Measurements from ENCODE around the gene EPG5.
"Not testable (repeated sequence)": the region's sequence is repeated elsewhere in the genome, so short reads cannot be mapped to it uniquely, and the experiment has no call there.

The EPG5 gene, protein sequence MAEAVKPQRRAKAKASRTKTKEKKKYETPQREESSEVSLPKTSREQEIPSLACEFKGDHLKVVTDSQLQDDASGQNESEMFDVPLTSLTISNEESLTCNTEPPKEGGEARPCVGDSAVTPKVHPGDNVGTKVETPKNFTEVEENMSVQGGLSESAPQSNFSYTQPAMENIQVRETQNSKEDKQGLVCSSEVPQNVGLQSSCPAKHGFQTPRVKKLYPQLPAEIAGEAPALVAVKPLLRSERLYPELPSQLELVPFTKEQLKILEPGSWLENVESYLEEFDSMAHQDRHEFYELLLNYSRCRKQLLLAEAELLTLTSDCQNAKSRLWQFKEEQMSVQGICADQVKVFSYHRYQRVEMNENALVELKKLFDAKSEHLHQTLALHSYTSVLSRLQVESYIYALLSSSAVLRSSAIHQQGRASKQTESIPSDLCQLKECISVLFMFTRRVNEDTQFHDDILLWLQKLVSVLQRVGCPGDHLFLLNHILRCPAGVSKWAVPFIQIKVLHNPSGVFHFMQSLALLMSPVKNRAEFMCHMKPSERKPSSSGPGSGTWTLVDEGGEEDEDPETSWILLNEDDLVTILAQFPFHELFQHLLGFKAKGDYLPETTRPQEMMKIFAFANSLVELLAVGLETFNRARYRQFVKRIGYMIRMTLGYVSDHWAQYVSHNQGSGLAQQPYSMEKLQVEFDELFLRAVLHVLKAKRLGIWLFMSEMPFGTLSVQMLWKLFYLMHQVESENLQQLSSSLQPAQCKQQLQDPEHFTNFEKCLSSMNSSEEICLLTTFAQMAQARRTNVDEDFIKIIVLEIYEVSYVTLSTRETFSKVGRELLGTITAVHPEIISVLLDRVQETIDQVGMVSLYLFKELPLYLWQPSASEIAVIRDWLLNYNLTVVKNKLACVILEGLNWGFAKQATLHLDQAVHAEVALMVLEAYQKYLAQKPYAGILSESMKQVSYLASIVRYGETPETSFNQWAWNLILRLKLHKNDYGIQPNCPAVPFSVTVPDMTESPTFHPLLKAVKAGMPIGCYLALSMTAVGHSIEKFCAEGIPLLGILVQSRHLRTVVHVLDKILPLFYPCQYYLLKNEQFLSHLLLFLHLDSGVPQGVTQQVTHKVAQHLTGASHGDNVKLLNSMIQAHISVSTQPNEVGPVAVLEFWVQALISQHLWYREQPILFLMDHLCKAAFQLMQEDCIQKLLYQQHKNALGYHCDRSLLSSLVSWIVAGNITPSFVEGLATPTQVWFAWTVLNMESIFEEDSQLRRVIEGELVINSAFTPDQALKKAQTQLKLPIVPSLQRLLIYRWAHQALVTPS (N-terminal part only)

DNA sequence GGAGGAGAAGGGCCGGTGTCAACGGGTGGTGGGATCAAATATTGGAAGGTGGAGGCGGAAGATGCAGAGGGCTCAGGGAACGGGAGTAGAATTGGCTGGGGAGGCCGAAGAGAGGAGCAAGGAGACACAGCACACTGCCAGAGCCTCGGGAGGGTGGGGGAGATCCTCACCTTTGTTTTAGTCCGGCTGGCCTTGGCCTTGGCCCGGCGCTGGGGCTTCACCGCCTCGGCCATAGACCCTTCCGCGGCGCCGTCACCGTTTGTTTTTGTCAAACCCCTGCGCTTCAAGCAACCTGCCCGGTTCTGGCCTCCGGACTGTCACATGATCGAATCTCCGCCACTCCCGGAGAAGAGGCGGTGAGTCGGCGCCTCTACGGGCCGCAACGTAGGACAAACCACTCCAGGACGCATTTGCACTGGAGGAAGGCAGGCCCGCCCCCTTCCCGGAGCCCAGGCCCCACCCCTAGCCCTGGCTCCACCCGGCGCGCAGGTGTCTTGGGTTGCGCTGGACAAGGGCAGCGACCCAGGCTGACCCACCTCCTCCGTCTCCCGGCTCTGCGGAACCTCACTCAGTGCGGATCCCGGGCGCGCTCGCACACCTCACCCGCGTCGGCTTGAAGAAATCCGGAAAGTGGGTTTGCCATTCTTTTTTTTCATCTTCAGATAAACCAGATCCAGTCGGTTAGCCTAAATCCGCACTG lies at the start of gene EPG5:
Gene EPG5 (minus strand): TSS at position 323 of the 700 bp plus-strand sequence. CDS start 90 bp downstream, at position 233.
- peak; percentile 93 for DNase-seq

DNA sequence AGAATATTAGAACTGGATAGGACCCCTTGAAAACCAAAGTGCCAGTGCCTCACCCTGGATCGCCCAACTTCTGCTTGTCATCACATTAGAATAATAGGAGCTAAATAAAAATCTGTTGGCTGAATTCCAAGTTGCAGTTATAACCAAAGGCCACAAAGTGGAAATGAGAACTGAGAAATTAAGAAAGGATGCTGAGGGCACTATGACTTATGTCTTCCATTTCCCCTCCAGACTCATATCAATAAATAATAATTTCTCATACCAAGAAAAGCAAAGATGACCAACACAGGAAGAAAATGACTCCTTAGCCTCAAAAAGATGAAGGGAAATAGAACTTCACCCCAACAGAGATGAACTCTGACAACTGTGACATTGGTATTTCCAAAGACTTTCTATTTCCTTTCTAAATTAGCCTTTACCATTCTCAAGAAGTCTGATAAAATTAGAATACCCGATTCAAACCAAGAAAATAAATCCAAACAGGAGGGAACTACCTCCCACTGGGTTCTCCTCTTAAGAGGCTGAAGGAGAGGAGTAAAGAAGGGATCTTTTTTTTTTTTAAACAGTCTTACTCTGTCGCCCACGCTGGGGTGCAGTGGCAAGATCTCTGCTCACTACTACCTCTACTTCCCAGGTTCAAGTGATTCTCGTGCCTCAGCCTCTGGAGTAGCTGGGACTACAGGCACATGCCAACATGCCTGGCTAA lies 46.5 kb upstream of the EPG5 start:
- DNase-seq = no peak

DNA sequence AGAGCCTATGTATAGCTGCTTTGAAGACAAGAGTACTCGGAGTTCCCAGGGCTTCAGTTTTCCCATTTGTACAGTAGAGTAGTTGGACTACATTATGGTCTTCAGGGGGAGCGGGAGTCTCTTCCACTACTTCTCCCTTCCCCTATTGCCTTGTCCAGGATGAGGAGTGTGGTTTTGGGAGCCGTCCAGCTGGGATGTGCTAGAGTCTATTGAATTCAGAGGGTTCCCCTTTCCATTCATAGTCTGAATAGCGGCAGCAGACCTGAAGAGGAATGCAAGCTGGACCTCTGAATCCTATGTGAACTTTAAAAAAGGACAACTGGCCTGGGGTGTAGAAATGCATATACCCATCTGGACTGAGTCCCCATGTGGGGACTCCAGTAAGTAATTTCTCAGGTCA lies 43.5 kb upstream of the EPG5 start:
- no peak for DNase-seq

DNA sequence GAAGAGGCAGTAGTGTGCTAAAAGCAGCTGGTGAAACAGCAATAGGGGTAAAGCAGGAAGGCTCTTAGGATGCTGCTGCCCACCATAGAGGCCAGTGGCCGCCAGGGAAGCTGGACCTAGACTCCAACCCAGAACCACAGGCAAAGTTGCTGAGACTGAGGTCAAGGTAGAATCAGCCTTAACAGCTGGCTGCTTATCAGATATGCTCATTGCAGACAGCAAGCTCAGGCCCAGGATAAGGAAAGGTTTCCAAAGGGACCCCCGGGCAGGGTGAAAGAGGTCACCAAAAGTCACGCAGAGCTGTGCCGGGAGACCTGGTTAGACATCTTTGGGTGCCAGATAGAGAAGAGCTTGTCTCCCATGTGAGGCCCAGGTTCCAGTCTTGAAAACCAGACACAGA lies 42.9 kb upstream of the EPG5 start:
- DNase-seq = no peak

DNA sequence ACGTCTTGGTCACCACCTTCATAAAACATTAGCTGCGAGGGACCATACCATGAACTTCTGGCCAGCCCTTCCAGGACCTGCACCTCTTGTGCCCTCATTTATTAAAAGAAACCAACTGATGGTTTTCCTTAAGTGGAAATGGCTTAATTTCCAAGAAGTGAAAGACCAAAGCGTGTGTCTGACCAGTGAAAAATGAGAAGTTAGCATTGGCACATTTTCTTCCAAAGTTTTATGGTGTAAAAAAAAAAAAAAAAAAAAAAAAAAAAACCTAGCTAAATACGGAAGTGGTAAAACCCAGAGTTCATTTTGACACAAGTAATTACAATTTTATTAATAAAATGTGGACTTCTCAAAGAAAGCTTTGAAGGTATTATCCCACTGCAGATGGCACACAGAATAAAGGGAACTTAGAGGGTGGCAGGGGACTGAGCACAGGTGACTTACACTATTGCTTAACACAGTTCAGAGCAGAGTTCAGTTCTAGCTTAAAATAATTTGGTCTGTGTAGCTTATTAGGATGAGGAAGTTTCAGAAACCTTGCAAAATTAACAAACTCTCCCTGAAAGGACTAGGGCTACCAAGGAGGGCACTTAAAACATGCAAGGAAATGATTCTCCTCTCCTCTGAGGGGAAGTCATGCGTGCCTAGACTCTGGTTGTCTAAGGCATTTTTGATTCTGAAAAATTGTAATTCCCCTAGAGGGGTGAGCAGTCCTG lies 42.2 kb upstream of the EPG5 start:
- DNase-seq = no peak

DNA sequence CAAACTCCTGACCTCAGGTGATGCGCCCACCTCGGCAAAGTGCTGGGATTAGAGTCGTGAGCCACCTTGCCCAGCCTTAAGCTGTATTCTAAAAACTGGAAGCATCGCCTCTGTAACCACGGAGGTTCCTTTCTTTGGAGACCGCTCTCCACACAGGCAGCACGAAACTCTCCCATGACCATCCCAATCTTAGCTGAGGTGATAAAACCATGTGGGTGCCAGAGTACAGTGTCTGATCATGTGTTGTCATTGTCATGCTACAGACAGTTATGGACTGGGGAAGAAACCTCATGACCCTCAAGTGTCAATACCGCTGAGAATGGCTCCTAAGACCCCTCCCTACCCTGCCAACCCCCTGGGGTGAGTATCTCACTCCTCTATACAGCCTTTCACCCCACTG lies 41.4 kb upstream of the EPG5 start:
- no peak for DNase-seq

DNA sequence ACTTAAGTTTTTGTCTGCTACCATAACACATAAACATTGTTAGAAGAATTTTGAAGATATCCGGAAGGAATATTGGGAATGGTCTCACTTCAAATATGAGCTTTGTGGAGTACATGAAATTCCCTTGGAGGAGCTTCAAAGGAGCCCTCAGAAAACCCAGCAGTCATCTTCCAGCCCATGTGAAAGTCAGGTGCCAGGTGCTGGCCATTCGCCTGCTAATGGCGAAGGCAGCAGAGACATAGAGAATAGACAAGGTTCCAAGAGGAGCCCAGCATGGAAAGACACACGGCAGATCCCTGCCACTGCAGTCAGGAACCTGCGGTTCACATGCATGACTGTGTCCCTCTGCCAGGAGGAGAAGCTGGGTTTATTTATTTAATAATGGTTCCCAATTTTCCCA lies 40.0 kb upstream of the EPG5 start:
- no peak for DNase-seq

DNA sequence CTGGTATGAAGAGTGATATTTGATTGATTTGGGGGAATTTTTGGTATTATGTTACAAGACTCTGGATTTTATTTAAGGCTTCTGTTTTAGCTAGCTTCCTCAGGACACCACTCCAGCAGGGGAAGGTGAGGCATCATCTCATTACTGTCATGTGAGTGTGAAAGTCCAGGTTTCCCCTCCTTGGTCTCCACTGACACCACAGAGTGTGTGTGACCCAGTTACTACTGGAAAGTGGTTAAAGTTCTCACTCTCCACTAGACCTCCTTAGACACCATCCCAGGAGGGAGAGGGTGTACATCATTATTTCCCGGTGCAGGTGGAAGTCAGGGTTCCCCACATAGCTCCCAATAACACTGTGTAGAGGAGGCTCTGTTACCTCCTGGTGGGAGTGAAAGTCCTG lies 35.8 kb upstream of the EPG5 start:
- no peak for DNase-seq

DNA sequence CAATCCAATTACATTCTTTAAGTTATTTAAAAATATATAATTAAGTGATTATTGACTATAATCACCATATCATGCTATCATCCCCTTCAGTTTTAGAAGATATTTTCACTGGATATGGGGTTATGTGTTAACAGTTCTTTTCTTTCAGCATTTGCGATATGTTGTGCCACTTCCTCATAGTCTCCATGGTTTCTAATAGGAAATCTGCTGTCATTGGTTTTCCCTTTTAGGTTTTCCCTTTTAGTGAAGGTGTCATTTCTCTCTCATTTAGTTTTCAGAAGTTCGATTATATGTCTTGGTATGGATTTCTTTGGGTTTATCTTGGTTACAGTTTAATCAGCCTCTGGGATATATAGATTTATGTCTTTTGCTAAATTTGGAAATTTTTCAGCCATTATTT lies 34.8 kb upstream of the EPG5 start:
- DNase-seq = no peak

DNA sequence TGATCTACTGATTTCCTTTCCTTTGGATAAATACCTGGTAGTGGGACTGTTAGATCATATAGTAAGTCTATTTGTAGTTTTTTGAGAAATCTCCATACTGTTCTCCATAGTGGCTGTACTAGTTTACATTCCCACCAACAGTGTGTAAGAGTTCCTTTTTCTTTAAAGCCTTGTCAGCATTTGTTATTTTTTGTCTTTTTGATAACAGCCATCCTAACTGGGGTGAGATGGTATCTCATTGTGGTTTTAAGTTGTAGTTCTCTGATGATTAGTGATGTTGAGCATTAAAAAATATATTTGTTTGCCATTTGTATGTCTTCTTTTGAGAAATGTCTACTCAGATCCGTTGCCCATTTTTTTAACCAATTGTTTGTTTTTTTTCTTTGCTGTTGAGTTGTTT lies 33.9 kb upstream of the EPG5 start:
- DNase-seq = no peak

DNA sequence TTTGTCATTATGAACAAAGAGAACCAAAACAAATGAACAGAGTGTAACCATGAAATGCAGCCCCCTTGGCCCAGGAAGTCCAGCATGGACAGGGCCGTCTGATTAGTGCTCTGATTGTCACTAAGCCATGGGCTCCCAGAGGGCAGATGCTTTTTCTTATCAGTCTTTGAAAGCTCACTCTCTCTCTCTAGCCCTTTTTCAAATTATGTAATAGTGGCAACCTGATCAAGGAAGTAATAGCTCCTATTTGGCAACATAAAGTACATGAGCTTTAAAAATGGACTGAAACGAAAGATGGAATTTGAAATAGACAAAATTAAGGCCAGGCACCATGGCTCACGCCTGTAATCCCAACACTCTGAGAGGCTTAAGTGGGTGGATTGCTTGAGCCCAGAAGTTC lies 32.4 kb upstream of the EPG5 start:
- DNase-seq = no peak

DNA sequence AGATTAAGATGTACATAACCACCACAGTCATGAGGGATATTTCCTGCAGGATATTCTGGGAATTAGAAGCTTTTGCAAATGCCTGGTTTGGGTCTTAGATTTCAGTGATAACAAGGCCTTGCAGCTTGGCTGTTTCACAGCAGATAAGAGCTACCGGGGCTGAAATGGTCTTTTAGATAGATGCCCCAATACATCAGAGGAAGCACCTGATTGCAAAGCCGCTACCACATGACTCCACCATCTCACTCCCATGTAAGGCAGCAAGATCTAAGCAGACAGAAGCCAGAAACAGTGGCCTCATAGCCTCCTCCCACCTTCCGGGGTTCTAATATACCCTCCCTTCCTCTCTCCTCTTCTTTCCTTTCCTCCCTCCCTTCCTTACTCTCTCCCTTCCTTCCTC lies 31.1 kb upstream of the EPG5 start:
- DNase-seq = no peak

DNA sequence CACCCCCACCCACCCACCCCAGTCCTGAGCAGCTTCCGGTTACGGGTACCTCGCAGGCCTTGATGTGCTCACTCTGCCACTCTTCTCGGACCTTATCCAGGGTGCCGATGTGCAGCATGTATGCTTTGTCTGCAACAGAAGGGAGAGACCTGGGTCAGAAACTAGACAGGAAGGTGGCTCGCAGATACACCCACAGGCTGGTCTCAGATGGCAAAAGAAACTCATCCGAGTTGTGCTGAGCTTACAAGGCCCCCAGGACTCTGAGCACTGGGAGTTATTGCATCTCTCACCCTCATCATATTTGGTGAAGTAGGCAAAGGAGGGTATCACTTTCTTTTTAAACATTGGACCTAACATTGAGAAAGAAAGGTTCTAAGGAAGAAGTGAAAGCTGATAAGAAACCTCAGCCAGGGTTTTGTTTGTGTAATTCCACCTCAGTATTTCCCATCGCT lies 30.6 kb upstream of the EPG5 start:
- DNase-seq = no peak

DNA sequence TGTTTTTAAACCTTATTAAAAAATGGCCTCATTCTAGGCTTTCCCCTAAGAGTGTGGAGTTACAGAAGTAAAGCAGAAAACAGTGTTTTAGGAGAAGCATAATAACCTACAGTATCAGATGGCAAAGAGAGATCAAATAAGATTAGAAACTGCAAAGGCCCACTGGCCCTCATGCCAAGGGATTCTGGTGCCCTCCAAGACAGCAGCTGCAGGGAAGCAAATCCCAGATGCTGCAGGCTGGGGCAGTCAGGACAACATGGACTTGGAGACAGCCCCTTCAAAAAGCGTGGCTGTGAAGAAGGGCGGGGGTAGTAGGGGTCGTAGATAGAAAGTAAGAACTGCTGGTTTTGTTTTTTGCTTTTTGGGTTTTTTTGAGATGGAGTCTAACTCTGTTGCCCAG lies 28.3 kb upstream of the EPG5 start:
- no peak for DNase-seq

DNA sequence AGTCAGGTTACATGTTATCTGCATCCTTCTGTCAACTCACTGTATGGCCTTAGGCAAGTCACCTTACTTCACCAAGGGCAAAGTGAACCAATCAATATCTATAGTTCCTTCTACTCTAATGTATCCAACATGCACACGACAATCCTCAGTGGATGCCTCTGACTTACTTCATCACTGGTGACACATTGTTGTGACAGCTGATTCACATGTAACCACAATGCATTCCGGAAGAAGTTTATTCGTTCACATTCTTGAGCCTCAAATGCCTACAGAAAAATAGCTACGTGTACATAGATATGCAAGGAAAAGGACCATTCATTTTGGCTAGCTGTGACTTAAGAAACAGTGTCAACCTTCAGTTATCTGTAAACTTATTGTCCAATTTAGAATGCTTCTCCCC lies 26.3 kb upstream of the EPG5 start:
- DNase-seq = no peak

DNA sequence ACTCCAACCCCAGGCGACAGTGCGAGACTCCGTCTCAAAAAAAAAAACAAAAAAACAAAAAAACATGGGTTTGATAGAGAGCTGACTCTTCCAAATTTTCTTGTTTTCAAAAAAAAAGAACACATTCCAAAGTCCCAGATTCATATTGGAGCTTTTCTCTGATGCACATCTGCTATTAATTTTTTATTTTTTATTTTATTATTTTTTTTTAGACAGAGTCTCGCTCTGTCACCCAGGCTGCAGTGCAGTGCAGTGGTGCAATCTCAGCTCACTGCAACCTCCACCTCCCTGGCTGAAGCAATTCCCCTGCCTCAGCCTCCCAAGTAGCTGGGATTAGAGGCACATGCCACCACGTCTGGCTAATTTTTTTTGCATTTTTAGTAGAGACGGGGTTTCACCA lies 25.4 kb upstream of the EPG5 start:
- not testable (repeated sequence) for DNase-seq

DNA sequence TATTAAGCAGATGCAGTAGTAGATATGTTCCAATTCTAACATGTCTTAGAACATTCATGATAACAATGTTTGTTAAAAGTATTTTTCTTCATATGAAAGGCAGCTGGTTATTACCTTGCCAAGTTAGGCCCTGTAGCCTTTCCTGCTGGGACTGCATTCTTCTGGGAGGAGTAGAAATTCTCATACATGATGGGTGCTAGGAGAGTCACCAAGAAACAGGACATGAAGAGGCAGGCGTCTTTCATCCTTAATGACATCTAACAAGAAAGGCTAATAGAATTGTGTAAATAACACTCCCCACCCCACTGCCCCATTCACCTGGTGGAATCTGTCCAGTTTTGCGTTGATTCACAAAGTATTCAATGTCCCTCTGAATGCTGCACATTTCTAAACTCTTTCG lies 24.7 kb upstream of the EPG5 start:
- no peak for DNase-seq

DNA sequence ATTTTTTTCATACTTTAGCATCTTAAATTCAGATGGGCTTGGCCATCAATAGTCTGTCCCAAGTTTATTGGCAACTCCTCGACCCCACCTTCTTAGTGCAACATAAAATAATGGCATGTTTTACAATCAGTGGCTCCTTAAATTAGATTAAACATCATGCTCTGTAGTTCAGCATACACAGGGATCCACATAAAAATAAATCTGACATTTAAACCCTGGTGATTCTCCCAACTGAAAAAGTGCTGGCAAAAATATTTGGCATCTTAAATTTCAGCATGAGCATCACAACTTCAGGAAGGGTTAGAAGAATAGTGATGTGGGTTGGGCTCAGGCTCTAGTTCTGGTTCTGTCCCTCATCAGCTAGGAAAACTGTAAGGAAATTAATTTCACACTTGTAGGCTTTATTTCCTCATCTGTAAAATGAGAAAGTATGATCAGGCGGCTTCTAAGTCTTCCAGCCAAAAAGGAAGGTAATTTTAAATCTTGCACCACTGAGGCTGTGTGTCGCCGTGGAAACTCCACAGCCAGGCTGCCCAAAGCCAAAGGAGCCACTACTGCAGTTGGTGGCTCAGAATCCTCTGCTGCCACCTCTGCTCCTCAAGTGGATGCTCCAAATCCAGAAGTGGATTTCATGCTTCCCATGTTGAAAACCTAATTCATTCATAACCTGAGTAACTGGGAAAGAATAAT lies 17.6 kb upstream of the EPG5 start:
- DNase-seq = no peak

DNA sequence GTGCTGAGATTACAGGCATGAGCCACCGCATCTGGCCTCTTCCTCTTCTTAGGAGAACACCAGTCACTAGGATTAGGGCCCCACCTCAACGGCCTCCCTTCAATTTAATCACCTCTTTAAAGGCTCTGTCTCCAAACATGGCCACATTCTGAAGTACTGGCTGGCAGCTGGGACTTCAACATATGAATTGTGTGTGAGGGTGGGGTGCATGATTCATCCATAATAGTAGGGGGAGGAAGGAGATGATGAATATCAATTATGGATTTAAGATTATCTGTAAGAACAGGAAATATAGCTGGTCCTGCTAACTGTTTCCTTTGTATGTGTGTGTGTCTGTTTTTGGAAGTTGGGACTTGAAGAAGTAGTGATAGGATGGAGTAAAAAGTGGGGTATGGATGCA lies 14.7 kb upstream of the EPG5 start:
- no peak for DNase-seq

DNA sequence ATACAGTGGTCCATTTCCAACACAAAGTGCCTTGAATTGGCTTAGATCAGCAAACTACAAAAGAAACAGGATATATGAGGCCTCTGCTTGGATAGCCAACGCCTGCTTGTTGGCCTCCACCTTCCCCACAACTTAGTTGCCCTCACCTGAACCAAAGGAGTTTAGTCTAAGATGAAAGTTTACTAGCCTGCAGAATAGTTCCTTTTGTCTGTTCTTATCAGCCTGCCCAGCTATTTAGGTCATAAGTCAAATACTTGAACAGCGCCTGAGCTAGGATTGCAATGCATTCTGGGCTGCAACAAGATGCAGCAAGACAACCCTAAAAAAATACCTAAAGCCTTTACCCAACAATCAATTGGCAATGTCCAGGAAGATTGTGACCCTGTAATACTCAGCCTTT lies 13.1 kb upstream of the EPG5 start:
- DNase-seq = no peak

DNA sequence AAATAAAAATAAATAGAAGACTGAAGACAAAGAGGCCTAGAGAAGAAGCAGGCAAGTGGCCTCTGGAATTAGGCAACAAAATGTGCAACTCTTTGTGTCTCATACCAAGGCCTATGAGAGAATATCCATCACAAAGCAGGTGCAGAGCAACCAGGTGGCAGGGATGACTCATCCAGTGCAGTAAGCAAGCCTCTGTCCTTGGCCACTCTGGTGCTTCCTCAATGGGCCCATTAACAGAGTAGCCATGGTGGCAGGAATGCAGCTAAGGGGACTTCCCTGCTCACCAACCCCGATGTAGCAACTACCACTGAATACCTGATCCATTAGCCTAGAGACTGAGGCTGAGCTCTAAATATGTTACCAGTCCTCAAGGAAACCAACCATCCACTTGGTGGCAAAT lies 11.0 kb upstream of the EPG5 start:
- DNase-seq = no peak
